Kidney (tissue), 14 donors: ENCODE results near the gene PPP1R10. TPM values are rescaled to one million over a fixed set of nuclear protein-coding genes. Genes with fewer than 3 reads are reported as not detected.

ENCODE experiments used
- DNase-seq, 5 donors: peaks; one replicate each; pipeline ENCODE4 v3.0.0-alpha.2; 2013 to 2020
- FAIRE-seq: peaks from 2 replicates; lab custom pipeline; 2012; peaks lifted over from hg19 to GRCh38; lab: Jason Lieb, UNC
- H3K27ac ChIP-seq, 2 donors: one replicate each; pipeline ENCODE4 v1.7.0; 2013; ENCODE audit warnings: low read depth in 2 of 2, low read length in 2 of 2, inconsistent platforms in 1 of 2
- H3K27me3 ChIP-seq: one replicate; pipeline ENCODE4 v1.7.1; 2013; ENCODE audit warnings: low read length, inconsistent platforms; ENCODE audit not compliant: control insufficient read depth, insufficient read depth
- H3K36me3 ChIP-seq, 3 donors: one replicate each; pipeline versions ENCODE4 v1.7.0 to v1.7.1; 2013; ENCODE audit warnings: low read length in 3 of 3, control low read depth in 1 of 3, inconsistent platforms in 1 of 3; ENCODE audit not compliant: insufficient read depth in 3 of 3, control insufficient read depth in 2 of 3
- H3K4me1 ChIP-seq, 3 donors: one replicate each; pipeline versions ENCODE4 v1.7.0 to v1.7.1; 2013; ENCODE audit warnings: low read length in 3 of 3, inconsistent platforms in 1 of 3, low read depth in 1 of 3; ENCODE audit not compliant: control insufficient read depth in 2 of 3, insufficient read depth in 2 of 3
- H3K4me3 ChIP-seq, 3 donors: one replicate each; pipeline versions ENCODE4 v1.7.0 to v1.8.1; 2013; ENCODE audit warnings: low read length in 3 of 3, control low read depth in 1 of 3, inconsistent platforms in 1 of 3
- H3K9ac ChIP-seq, 3 donors: one replicate each; pipeline versions ENCODE4 v1.7.0 to v1.7.1; 2013; ENCODE audit warnings: low read length in 3 of 3, control low read depth in 1 of 3, inconsistent platforms in 1 of 3
- H3K9me3 ChIP-seq, 3 donors: one replicate each; pipeline versions ENCODE4 v1.7.0 to v1.7.1; 2013; ENCODE audit warnings: low read length in 3 of 3, control low read depth in 1 of 3, inconsistent platforms in 1 of 3; ENCODE audit not compliant: control insufficient read depth in 2 of 3, insufficient read depth in 1 of 3
- CTCF ChIP-seq: IDR thresholded peaks from 3 replicates; pipeline ENCODE4 v1.5.1; 2012; ENCODE audit warnings: mild to moderate bottlenecking, moderate library complexity, borderline replicate concordance; ENCODE audit not compliant: insufficient read depth; ENCODE audit errors: extremely low read depth
- intact Hi-C: fragments of 100-400 bp; cut with DNase I; formaldehyde crosslinking; loops from one replicate; pipeline ENCODE4 v1.11.1; 2022
- polyA plus RNA-seq: library from polyadenylated mRNA; stranded (reverse); fragments of 350-450 nt; fragmentation: Illumina TruSeq; extraction: RNeasy Lipid Tissue Mini Kit (QIAGEN cat#74804); gene quantifications from one replicate; pipeline ENCODE4 v1.2.3, GENCODE V29; 2014; ENCODE audit warnings: low read depth, low replicate concordance; ENCODE audit not compliant: insufficient read depth
- total RNA-seq: library from RNA; stranded (reverse); fragmentation: NEBNext Ultra II Directional; extraction: Animal tissue kit (Norgen Biotek cat#: 25700); gene quantifications from one replicate; pipeline ENCODE4 v1.2.1, GENCODE V29; 2021
- donor health status: control.
- donor health status: control.
- donor health status: control.
- donor health status: control.
- donor health status: control.
- donor health status: DM: yes; HTN: yes; CAD: no.
- donor health status: Normal renal cell carcinoma (clear cell type).

Gene PPP1R10
- total and polyA plus RNA-seq, 2 donors from 2014 or later = 19.7 to 65.0 TPM

GRCh38 chr6:30618270-30618797 is 1.3 kb upstream of the PPP1R10 start:
- Histone ChIP-seq H3K4me3 (peak overlapping the region; percentile 86 to 96 (median 86)), H3K27me3 (no peaks in the 10 kb centered on the region), H3K9me3 (no peaks in the 10 kb centered on the region), H3K9ac (peak overlapping the region; percentile 31 to 82 (median 79)), H3K27ac (peak overlapping the region; percentile 94 to 98), H3K36me3 (peaks cover 7 to 24% (median 13%) of the 10 kb centered on the region in 3 donors), H3K4me1 (peaks cover 1 to 21% (median 21%) of the 10 kb centered on the region in 3 donors)
- no peak for TF ChIP-seq CTCF
- intact Hi-C loops = no loop called here
- no peak for FAIRE-seq
- DNase-seq = no peak

GRCh38 chr6:30617565-30618269 is 674 bp upstream of the PPP1R10 start, which contains the start of gene MRPS18B:
TSS of gene MRPS18B (plus strand) at chr6:30617840. CDS start at chr6:30617866, 26 bp downstream.
- Histone ChIP-seq H3K9me3 (no peaks in the 10 kb centered on the region), H3K4me3 (peak within 1 kb of the TSS; percentile 91 to 99 (median 95)), H3K36me3 (peaks cover 7 to 24% (median 9%) of the 10 kb centered on the region in 3 donors), H3K9ac (peak within 1 kb of the TSS; percentile 95 to 100 (median 96)), H3K27ac (peak within 1 kb of the TSS; percentile 98 to 99), H3K4me1 (peaks cover 5 to 27% (median 26%) of the 10 kb centered on the region in 3 donors), H3K27me3 (no peaks in the 10 kb centered on the region)
- intact Hi-C loops = no loop called here
- DNase-seq (peak; percentile 98 to 99 (median 99)), FAIRE-seq (no peak)
- no peak for TF ChIP-seq CTCF

- DNase-seq (peak in 3 of 5 donors; percentile 31 to 72 (median 62)), FAIRE-seq (no peak)
- peak overlapping the region; percentile 91 to 99 (median 95) for H3K4me3 ChIP-seq
- H3K27me3 ChIP-seq = no peaks in the 10 kb centered on the region
- peaks cover 5 to 21% (median 7%) of the 10 kb centered on the region in 3 donors for H3K36me3 ChIP-seq
- peak overlapping the region; percentile 94 to 99 for H3K27ac ChIP-seq
- H3K9ac ChIP-seq = peak overlapping the region; percentile 95 to 100 (median 96)
- no peak for TF ChIP-seq CTCF
- intact Hi-C loops = no loop called here
- H3K4me1 ChIP-seq = peaks cover 6 to 43% (median 33%) of the 10 kb centered on the region in 3 donors
- no peaks in the 10 kb centered on the region for H3K9me3 ChIP-seq
These were observed 859 bp downstream of the PPP1R10 start for GRCh38 chr6:30615958-30616810.
